ENCODE results near the gene TSC1. TPM values are rescaled to one million over a fixed set of nuclear protein-coding genes. Genes with fewer than 3 reads are reported as not detected.

The TSC1 gene
- total and polyA plus RNA-seq, 3 experiments from 2014 or later = 12.6 to 37.1 (median 33.9) TPM

DNA sequence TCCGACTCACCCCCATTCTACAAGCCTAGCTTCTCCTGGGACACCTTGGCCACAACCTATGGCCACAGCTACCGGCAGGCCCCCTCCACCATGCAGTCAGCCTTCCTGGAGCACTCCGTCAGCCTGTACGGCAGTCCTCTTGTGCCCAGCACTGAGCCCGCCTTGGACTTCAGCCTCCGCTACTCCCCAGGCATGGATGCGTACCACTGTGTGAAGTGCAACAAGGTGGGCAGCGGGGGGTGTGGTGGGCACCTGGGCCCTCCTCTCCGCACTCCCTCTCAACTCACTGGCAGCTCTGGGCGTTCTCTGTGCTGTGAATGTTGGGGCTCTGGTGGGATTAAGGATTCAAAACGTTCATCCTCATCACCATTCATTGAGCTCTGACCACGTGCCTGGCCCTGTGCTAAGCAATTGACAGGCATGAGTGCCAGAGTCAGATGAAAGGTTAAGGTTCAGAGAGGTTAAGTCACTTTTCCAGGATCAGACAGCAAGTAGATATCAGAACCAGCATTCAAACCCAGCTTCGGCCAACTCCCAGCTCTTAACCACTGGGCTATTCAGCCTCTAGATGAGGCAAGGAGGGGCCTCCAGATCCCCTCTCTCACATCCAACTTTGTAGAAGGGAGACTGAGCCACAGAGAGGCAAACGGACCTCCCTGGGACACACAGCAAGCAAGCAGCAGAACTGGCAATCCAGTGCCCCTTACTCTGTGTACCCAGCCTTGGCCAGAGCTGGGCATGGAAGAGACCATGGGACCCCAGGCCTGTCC, 44.0 kb upstream of the TSC1 start:
- H3K27ac ChIP-seq (ENCODE audit: low read depth, low read length) = no peak overlapping the region
- H3K27ac Mint-ChIP-seq = peak overlapping the region in 1 of 8 donors; percentile 23
- no peak for DNase-seq
- H3K27me3 Mint-ChIP-seq = peaks cover 26 to 53% of the 10 kb centered on the region in 2 donors
- H3K4me1 Mint-ChIP-seq = peaks cover 0 to 3% (median 0%) of the 10 kb centered on the region in 3 donors
- no peaks in the 10 kb centered on the region for H3K9me3 ChIP-seq (ENCODE audit: low read length)
- H3K36me3 Mint-ChIP-seq = peaks cover 0 to 2% (median 0%) of the 10 kb centered on the region in 3 donors
- ChIA-PET CTCF (no interaction called here), POLR2A (no interaction called here)
- H3K4me3 ChIP-seq (ENCODE audit: low read length) = no peak overlapping the region
- no peak overlapping the region for H3K4me3 Mint-ChIP-seq
- H3K36me3 ChIP-seq (ENCODE audit: insufficient read depth, low read length) = no peaks in the 10 kb centered on the region
- H3K27me3 ChIP-seq (ENCODE audit: insufficient read depth, low read length, poor library complexity, severe bottlenecking) = no peaks in the 10 kb centered on the region
- H3K4me1 ChIP-seq (ENCODE audit: insufficient read depth, low read length) = no peaks in the 10 kb centered on the region
- H3K9me3 Mint-ChIP-seq = no peaks in the 10 kb centered on the region

DNA sequence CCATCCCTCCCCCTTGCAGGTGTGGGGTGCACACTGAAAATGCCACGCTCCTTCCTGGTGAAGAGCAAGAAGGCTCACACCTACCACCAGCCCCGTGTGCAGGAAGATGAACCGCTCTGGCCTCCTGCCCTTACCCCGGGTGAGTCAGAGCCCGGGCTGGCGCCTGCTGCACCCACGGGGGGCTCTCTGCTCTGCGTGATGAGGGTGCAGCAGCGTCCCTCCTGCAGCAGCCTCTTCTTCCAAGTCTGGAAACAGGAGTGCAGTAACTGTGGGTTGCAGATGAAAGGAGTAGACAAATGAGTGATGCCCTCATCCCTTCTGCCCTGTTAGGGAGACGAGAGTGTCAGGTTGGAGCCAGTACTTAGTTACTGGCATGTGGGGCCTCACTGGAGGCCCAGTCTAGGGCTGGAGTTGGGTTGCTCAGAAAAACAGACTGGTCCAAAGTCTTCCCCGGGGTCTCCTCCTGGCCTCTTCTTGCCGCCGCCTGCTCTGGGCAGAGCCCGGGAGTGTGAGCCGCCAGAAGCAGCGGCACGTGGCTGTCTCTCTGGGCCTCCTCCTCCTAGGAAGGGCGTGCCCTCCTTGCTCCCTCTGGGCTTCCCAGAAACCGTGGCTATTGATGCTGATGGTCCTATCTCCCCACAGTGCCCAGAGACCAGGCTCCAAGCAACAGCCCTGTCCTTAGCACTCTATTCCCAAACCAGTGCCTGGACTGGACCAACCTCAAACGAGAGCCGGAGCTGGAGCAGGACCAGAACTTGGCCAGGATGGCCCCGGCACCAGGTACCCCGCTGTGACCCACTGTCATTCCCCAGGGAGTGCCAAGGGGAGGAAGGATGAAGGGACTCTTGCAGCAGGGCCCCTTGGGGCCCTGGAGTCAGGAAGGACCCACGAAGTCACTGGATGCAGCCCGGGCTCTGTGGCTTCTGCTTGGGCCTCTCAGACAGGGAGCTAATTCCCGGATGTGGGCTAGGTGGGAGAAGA, 42.5 kb upstream of the TSC1 start:
- no peak overlapping the region for H3K27ac Mint-ChIP-seq
- no peak overlapping the region for H3K4me3 Mint-ChIP-seq
- Histone ChIP-seq H3K9me3 (ENCODE audit: low read length) (no peaks in the 10 kb centered on the region), H3K4me3 (ENCODE audit: low read length) (no peak overlapping the region), H3K36me3 (ENCODE audit: insufficient read depth, low read length) (no peaks in the 10 kb centered on the region), H3K27ac (ENCODE audit: low read depth, low read length) (no peak overlapping the region), H3K4me1 (ENCODE audit: insufficient read depth, low read length) (no peaks in the 10 kb centered on the region), H3K27me3 (ENCODE audit: insufficient read depth, low read length, poor library complexity, severe bottlenecking) (no peaks in the 10 kb centered on the region)
- H3K9me3 Mint-ChIP-seq = no peaks in the 10 kb centered on the region
- peaks cover 0 to under 1% (median 0%) of the 10 kb centered on the region in 3 donors for H3K4me1 Mint-ChIP-seq
- peaks cover 0 to 2% (median 0%) of the 10 kb centered on the region in 3 donors for H3K36me3 Mint-ChIP-seq
- ChIA-PET CTCF (no interaction called here), POLR2A (no interaction called here)
- H3K27me3 Mint-ChIP-seq = peaks cover 28 to 45% of the 10 kb centered on the region in 2 donors
- no peak for DNase-seq

DNA sequence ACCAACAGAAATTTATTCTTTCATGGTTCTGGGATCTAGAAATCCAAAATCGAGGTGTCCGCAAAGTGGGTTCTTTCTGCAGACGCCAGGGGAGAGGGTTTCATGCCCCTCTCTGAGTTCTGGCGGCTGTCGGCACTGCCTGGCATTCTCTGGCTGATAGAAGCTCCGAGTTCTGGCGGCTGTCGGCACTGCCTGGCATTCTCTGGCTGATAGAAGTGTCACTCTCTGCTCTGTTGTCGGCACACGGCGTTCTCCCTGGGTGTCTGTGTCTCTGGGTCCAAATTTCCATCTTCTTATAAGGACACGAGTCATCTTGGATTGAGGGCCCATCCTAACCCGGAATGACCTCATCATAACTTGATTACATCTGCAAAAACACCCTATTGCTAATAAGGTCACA, 41.7 kb upstream of the TSC1 start:
- no peak for DNase-seq
- CTCF ChIA-PET = no interaction called here
- H3K4me3 Mint-ChIP-seq = no peak overlapping the region
- no peaks in the 10 kb centered on the region for H3K4me1 Mint-ChIP-seq
- POLR2A ChIA-PET = no interaction called here
- H3K4me1 ChIP-seq (ENCODE audit: insufficient read depth, low read length) = no peaks in the 10 kb centered on the region
- H3K36me3 ChIP-seq (ENCODE audit: insufficient read depth, low read length) = no peaks in the 10 kb centered on the region
- H3K27me3 Mint-ChIP-seq = peaks cover 34 to 47% of the 10 kb centered on the region in 2 donors
- H3K9me3 ChIP-seq (ENCODE audit: low read length) = no peaks in the 10 kb centered on the region
- H3K27ac Mint-ChIP-seq = no peak overlapping the region
- peaks cover 0 to 2% (median 0%) of the 10 kb centered on the region in 3 donors for H3K36me3 Mint-ChIP-seq
- H3K27me3 ChIP-seq (ENCODE audit: insufficient read depth, low read length, poor library complexity, severe bottlenecking) = no peaks in the 10 kb centered on the region
- no peaks in the 10 kb centered on the region for H3K9me3 Mint-ChIP-seq
- no peak overlapping the region for H3K27ac ChIP-seq (ENCODE audit: low read depth, low read length)
- no peak overlapping the region for H3K4me3 ChIP-seq (ENCODE audit: low read length)

DNA sequence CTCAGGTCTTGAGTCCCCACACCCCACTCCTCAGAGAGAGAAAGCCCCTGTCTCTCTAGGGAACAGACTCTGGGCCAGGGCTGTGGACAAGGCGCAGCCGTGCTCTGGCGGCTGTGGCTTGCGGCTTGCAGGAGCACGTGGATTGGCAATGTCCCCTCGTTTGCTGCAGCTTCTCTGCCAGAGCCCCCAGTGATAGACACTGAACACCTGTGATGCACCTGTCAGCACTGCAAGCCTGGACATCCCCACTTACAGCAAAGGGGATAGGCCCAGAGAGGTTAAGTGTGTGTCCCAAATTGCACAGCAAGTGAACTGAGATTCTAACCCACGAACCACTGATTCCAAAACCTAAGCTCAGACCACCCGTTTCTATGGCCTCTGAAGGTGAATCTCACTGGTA, 41.1 kb upstream of the TSC1 start:
- DNase-seq = no peak
- POLR2A ChIA-PET = no interaction called here
- Mint-ChIP-seq H3K4me3 (no peak overlapping the region), H3K9me3 (no peaks in the 10 kb centered on the region), H3K27me3 (peaks cover 37 to 53% of the 10 kb centered on the region in 2 donors), H3K27ac (no peak overlapping the region), H3K4me1 (no peaks in the 10 kb centered on the region), H3K36me3 (peaks cover 0 to 2% (median 0%) of the 10 kb centered on the region in 3 donors)
- Histone ChIP-seq H3K36me3 (ENCODE audit: insufficient read depth, low read length) (no peaks in the 10 kb centered on the region), H3K27me3 (ENCODE audit: insufficient read depth, low read length, poor library complexity, severe bottlenecking) (peaks cover 2% of the 10 kb centered on the region), H3K4me3 (ENCODE audit: low read length) (no peak overlapping the region), H3K4me1 (ENCODE audit: insufficient read depth, low read length) (no peaks in the 10 kb centered on the region), H3K9me3 (ENCODE audit: low read length) (no peaks in the 10 kb centered on the region), H3K27ac (ENCODE audit: low read depth, low read length) (peak overlapping the region; percentile 39)
- CTCF ChIA-PET = no interaction called here

DNA sequence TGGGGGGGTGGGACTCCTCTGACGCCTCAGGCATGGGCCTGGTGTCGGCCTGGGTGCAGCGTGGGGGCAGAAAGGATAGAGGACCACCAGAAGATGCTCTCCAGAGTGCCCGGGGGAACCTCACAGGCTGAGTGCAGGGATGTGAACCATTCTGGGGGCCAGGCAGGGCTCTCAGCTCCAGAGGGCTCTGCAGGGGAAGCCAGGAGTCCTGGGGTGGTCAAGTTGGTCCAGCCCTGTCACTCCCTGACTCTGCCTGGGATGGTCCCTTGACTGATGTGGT, 40.6 kb upstream of the TSC1 start:
- H3K4me3 ChIP-seq (ENCODE audit: low read length) = no peak overlapping the region
- POLR2A ChIA-PET = no interaction called here
- no peaks in the 10 kb centered on the region for H3K9me3 ChIP-seq (ENCODE audit: low read length)
- no peaks in the 10 kb centered on the region for H3K9me3 Mint-ChIP-seq
- no peak for DNase-seq
- H3K27ac Mint-ChIP-seq = no peak overlapping the region
- H3K4me1 ChIP-seq (ENCODE audit: insufficient read depth, low read length) = no peaks in the 10 kb centered on the region
- H3K4me3 Mint-ChIP-seq = no peak overlapping the region
- H3K36me3 ChIP-seq (ENCODE audit: insufficient read depth, low read length) = no peaks in the 10 kb centered on the region
- H3K27ac ChIP-seq (ENCODE audit: low read depth, low read length) = peak overlapping the region; percentile 39
- H3K27me3 Mint-ChIP-seq = peaks cover 40 to 52% of the 10 kb centered on the region in 2 donors
- no peaks in the 10 kb centered on the region for H3K4me1 Mint-ChIP-seq
- CTCF ChIA-PET = interaction anchor here (0.6 kb wide), 1 partner anchor 37 kb away, joined by 3 read pairs; no protein-coding TSS in a partner anchor
- H3K36me3 Mint-ChIP-seq = peaks cover 0 to under 1% (median 0%) of the 10 kb centered on the region in 3 donors
- peaks cover 4% of the 10 kb centered on the region for H3K27me3 ChIP-seq (ENCODE audit: insufficient read depth, low read length, poor library complexity, severe bottlenecking)

DNA sequence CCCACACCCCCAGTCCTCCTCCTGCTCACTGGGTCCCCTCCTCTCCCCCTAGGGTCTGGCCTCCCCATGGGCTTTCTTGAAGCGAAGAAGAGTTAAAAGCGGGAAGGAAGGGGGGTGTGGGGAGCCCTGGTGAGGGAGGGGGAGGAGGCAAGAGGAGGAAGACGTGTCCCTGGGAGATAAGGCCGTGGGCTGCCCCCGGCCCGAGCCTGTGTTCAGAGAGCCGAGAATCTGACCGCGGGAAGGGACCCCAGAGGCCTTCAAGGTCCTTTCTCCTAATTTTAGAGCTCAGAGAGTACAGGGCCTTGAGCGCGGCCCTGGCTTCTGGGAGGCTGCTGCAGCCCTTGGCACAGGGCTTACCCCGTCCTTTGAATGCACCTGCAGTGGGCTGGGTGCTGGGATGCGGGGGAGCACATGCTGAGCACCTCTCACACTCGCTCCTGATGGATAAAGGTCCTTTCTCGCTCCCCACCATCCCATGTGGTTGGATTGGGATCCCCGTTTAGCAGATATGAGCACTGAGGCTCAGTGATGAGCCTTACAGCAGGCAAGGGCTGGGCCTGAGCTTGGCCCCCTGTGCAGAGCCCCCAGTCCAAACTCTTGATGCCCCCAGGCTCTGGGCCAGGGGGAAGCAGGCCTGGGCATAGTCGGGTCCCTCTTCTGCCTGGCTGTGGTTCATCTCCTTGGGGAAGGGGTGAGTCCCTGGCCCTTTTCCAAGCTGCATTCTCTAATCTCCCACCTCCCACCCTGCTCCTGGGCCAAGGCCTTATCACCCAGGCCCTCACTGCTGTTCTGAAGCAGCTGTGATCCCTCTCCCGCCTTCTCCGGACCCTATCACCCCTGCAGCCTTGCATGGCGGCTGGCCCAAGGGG, 40.0 kb upstream of the TSC1 start:
- H3K4me3 Mint-ChIP-seq = no peak overlapping the region
- no peaks in the 10 kb centered on the region for H3K4me1 Mint-ChIP-seq
- Histone ChIP-seq H3K36me3 (ENCODE audit: insufficient read depth, low read length) (no peaks in the 10 kb centered on the region), H3K27me3 (ENCODE audit: insufficient read depth, low read length, poor library complexity, severe bottlenecking) (peaks cover 8% of the 10 kb centered on the region), H3K4me3 (ENCODE audit: low read length) (no peak overlapping the region), H3K9me3 (ENCODE audit: low read length) (no peaks in the 10 kb centered on the region), H3K4me1 (ENCODE audit: insufficient read depth, low read length) (no peaks in the 10 kb centered on the region), H3K27ac (ENCODE audit: low read depth, low read length) (peak overlapping the region; percentile 54)
- peaks cover 44 to 56% of the 10 kb centered on the region in 2 donors for H3K27me3 Mint-ChIP-seq
- no peaks in the 10 kb centered on the region for H3K36me3 Mint-ChIP-seq
- H3K27ac Mint-ChIP-seq = no peak overlapping the region
- no peak for DNase-seq
- no peaks in the 10 kb centered on the region for H3K9me3 Mint-ChIP-seq
- CTCF ChIA-PET = interaction anchor here (0.6 kb wide), 1 partner anchor 37 kb away, joined by 3 read pairs; no protein-coding TSS in a partner anchor
- POLR2A ChIA-PET = no interaction called here

DNA sequence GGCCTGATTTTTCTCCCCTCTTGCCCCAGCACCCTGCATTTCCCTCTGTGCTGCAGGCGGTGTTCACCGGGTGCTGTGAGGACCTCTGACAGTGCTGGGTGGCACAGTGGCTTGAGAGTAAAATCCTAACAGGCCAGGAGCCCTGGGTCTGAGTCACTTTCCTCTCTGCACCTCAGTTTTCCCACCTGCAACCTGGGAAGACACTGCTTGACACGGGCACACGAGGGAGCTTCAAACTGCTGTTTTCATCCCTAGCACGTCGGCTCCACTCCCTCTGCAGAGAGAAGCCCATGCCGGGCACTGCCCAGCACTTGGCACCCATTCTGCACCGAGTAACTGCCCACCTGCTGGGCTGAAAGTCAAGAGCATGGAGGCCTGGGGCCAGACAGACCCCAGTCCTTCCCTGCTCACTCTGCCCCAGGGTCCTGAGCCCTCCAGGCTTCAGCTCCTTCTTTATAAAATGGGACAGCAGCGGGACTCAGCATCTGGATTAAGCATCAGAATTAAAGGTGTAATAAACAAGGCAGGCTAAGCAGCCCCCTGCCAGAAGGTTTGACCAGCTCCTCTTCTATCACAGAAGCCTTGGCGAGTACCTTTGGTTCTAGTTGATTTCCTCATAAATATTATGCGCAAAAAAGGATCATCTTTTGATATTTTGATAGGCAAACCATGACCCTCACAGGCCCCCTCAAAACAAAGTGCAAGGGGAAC, 39.2 kb upstream of the TSC1 start:
- CTCF ChIA-PET = no interaction called here

More for the DNA sequence above, 39.2 kb upstream of the TSC1 start:
- no peaks in the 10 kb centered on the region for H3K9me3 ChIP-seq (ENCODE audit: low read length)
- no peaks in the 10 kb centered on the region for H3K4me1 ChIP-seq (ENCODE audit: insufficient read depth, low read length)
- Mint-ChIP-seq H3K9me3 (no peaks in the 10 kb centered on the region), H3K36me3 (no peaks in the 10 kb centered on the region), H3K4me1 (peaks cover 0 to 1% (median 1%) of the 10 kb centered on the region in 3 donors), H3K27ac (no peak overlapping the region), H3K27me3 (peaks cover 51 to 57% of the 10 kb centered on the region in 2 donors), H3K4me3 (no peak overlapping the region)
- POLR2A ChIA-PET = no interaction called here
- H3K27ac ChIP-seq (ENCODE audit: low read depth, low read length) = peak overlapping the region; percentile 59
- H3K4me3 ChIP-seq (ENCODE audit: low read length) = no peak overlapping the region
- H3K27me3 ChIP-seq (ENCODE audit: insufficient read depth, low read length, poor library complexity, severe bottlenecking) = peaks cover 16% of the 10 kb centered on the region
- no peak for DNase-seq
- H3K36me3 ChIP-seq (ENCODE audit: insufficient read depth, low read length) = no peaks in the 10 kb centered on the region
